ENCODE data around the gene GALNT18. TPM values are rescaled to one million over a fixed set of nuclear protein-coding genes. Genes with fewer than 3 reads are reported as not detected.

Gene GALNT18
- total RNA-seq, 1 experiment from 2014 or later: 5.7 TPM

GRCh38 chr11:11532574-11532973 lies 89.2 kb downstream of the GALNT18 start:
- DNase-seq (ENCODE audit: low spot score): no peak

DNA sequence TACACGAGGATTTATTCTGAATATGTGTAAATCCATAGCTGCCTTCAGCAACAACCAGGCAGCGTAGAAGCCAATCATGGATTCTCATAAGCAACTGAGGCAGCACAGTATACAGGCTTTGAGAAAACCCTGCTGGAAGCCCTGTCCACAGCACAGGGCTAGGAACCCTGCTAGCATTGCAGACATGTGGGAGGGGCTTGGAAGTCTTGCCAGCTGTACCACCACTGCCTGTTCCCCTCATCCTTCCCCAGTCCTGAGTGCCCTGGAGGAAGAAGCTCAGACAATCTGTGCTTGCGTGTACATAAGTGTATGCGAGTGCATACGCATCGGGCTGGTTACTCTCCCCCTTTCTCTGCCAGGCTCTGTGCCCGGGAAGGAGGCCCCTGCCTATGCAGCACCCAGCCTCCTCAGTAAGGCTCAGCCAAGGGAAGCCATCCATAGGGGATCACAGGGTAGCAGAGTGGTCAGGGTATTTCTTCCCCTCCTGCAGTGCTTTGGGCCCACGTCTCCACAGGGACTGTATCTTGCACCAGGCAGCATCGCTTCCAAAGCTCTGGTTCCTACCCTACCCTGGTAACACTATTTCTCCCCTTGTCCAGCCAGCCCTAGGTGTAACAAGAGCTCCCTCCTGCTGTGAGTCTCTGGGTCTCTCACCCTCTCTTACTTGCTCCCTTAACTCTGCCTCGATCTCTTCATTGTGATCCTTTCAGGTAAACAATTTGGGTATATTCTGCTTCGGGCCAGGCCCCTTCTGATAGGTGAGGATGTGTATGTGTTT lies 90.5 kb downstream of the GALNT18 start:
- DNase-seq (ENCODE audit: low spot score): no peak

DNA sequence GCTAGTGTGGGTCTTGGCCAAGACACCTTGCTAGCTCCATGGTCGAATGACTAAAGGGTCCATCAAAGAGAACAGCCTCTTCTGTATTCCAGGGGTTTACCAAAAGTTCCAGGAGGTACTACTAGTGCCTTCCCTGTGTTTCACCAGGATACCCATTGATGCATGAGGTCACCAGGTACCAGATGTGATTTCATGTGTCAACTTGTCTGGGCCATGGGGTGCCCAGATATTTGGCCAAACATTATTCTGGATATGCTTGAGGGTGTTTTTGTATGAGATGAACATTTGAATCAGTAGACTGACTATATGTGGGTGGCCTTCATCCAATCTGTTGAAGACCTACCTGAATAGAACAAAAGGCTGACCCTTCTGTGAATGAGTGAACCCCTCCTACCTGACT lies 92.8 kb downstream of the GALNT18 start:
- DNase-seq (ENCODE audit: low spot score): no peak

DNA sequence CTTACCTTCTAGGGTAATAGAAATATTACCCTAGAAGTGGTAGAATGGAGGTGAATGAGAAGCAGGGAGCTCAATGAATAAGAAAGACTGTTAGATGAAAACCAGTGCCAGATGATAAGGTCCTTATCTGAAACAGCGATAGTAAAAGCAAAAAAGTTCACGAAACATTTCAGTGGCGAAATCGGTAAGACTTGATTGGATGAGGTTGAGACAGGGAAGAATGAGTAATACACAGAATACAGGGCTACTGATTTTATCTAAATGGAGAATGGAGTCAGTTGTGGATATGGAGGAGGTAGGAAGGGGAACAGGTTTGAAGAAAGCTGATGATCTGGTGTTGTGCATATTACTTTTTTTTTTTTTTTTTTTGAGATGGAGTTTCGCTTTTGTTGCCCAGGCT lies 96.5 kb downstream of the GALNT18 start:
- DNase-seq (ENCODE audit: low spot score): no peak

DNA sequence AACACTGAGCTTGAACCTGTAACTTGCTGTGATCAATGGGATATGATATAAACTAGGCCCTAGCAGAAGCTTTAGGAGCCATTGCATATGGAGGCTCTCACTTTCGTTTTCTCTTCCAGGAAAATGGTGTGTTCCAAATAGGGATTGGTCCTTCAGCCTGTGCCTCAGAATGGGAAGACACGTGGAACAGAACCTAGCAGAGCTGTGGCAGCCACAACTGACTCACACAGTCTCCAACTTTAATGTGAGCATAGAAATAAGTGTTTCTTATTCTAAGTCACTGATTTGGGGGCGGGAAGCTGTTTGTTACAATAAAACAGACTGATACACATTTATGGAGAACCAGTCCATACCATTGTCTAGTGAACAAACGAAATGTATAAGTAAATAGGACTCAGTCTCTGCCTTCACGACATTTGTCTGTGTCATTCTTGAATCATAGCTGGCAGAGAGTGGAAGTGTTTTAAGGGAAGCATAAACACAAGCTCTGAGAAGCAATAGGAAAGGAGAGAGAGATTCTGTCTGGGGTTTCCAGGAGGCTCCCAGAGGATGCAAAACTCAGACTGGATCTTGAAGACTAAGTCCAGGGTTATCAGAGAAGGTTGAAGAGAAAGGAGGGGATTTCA lies 97.3 kb downstream of the GALNT18 start:
- DNase-seq (ENCODE audit: low spot score): peak; percentile 11

- no peak for DNase-seq (ENCODE audit: low spot score)
Measured at GRCh38 chr11:11522591-11522990, 99.2 kb downstream of the GALNT18 start.

- no peak for DNase-seq (ENCODE audit: low spot score)
Measured at GRCh38 chr11:11521306-11522002, 100.4 kb downstream of the GALNT18 start.

- no peak for DNase-seq (ENCODE audit: low spot score)
Measured at GRCh38 chr11:11520231-11521015, 101.4 kb downstream of the GALNT18 start.

DNA sequence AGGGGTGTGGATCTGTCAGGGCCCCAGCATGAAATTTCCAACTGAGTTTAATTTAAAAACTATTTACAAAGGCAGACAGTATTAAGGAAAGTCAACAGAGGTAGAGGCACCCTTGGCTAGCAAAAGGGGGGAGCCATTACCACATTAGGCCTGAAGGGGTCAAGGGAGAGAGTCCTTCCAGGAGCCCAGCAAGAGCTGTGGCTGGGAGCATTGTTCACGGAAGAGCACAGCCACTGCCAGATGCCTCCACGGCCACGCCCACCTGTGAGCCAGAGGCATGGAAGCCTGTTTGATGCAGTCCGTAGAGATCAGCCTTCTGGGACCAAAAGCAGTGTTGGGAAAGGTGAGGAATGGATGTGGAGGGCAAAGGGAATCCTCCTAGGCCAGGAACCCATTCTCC lies 102.6 kb downstream of the GALNT18 start:
- no peak for DNase-seq (ENCODE audit: low spot score)

- no peak for DNase-seq (ENCODE audit: low spot score)
Measured at GRCh38 chr11:11514246-11514645, 107.6 kb downstream of the GALNT18 start.

GRCh38 chr11:11513422-11513821 lies 108.4 kb downstream of the GALNT18 start:
- no peak for DNase-seq (ENCODE audit: low spot score)

DNA sequence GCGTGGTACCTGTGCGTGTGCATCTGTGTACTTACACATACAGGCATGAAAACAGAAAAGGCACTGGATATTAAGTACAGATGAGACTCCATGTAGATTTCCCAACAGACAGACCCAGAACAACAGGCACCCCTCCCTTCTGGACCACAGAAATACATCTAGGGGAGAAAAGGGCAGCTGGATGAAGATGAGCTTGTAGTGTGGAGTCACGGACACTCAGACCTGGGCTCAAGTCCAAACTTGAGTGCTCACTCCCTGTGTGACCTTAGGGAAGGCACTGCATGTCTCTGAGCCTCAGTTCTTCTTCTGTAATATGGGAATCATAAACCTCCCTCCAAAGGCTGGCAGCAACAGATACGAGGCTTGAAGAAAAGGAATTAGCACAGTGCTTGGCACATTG lies 108.9 kb downstream of the GALNT18 start:
- DNase-seq (ENCODE audit: low spot score): no peak

DNA sequence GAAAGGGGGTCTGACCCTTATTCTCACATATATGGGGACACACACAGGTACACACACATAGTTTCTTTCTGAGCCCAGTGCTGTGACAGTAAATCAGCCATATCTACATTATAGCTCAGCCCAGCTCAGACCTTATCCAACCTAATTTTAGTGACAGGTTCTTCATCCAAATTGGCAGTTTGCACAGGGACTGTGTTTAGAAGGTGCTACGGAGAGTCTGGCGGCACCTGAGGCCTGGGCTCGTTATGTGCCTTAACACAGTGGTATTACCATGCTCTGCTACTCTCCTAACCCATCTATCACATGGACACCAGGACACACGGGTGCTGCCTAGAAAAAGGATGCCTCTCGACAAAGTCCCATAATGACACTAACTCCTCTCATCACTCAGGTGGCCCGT lies 109.3 kb downstream of the GALNT18 start:
- no peak for DNase-seq (ENCODE audit: low spot score)

- DNase-seq (ENCODE audit: low spot score): no peak
Measured at GRCh38 chr11:11512090-11512489, 109.7 kb downstream of the GALNT18 start.

GRCh38 chr11:11510939-11511338 lies 110.9 kb downstream of the GALNT18 start:
- no peak for DNase-seq (ENCODE audit: low spot score)

DNA sequence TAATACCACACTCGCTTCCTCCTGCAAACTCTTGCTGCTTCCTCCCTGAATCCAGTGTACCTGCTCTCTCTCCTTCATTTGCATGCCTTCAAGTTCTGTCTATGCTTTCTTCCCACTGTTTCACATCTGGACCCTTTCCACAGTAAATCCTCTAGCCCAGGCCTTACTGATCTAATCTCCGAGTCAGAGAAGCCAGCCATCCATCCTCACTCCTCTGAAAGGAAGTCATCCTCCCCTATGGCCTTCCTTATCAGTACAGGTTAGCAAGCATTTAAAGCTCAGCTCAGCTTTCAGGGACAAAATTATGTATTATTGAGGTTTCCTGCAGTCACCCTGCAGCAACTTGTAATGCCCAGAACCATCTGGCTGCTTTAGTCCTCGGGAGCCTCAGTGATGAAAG lies 116.1 kb downstream of the GALNT18 start:
- no peak for DNase-seq (ENCODE audit: low spot score)

DNA sequence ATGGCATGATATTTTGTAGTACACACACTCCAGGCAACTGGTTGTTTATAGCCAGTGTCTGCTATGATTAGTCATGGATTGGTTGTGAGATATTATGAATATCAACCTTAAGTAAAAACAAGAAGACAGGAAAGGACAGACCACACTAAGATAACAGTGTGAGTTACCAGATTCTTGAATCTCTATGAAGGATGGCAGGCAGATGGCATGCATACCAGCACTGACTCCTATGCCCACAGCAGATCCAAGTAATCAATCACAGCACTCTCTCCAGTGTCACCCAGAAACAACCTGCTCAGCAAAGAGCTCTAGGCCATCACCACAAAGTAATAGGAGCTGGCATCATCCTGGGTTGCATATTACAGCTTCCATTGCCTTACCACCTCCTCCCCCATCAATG lies 116.6 kb downstream of the GALNT18 start:
- peak; percentile 27 for DNase-seq (ENCODE audit: low spot score)

DNA sequence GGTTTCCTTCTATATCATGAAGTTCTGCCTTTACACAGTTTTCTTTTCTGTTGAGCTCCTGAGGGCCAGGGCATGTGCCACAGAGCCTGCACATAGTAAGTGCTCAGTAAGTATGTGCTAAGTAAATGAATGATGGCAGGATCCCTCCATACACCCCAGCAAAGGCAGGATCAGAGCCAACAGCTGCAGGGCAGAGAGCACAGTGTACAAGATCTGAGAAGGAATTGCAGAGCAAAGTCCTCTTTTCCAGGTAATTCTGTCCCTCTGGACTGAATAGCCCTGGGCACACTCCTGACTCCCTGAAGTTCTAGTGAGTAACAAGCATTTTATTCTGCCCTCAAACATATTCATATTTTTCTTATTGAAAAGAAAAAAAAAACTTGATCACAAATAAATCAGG lies 117.7 kb downstream of the GALNT18 start:
- no peak for DNase-seq (ENCODE audit: low spot score)

- DNase-seq (ENCODE audit: low spot score): no peak
Measured at GRCh38 chr11:11502263-11502861, 119.4 kb downstream of the GALNT18 start.

GRCh38 chr11:11501546-11502262 lies 120.1 kb downstream of the GALNT18 start:
- no peak for DNase-seq (ENCODE audit: low spot score)

Data from A172 (cell line).